Measurements from ENCODE around the gene LMTK3. TPM values are rescaled to one million over a fixed set of nuclear protein-coding genes. Genes with fewer than 3 reads are reported as not detected.

The LMTK3 gene
- total and polyA plus RNA-seq, 2 experiments from 2014 or later = 1.3 to 3.7 TPM

DNA sequence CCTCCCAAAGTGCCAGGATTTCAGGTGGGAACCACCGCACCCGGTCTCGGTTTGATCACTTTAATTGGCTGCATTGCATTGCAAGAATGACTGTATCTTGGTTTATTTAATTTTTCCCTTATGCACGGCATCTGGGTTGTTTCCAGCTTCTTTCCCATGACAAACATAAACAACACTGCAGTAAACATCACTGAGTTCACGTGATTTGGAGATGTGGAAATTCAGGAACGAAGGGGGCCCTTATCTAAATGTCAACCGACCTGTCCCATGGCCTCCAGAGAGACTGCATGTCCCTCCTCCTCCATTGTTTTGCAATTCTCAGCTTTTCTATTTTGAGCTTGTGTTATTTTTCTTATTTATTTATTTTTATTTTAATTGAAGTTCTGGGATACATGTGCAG, 25.9 kb upstream of the LMTK3 start:
- WGBS (ENCODE audit: low lambda C conversion rate, missing lambda C conversion rate) = 84% methylated on average over 7 of the region's 7 CpGs

GRCh38 chr19:48533770-48534169, 22.1 kb upstream of the LMTK3 start:
- H3K4me3 ChIP-seq = no peak overlapping the region
- no peaks in the 10 kb centered on the region for H3K79me2 ChIP-seq
- no peaks in the 10 kb centered on the region for H3K9me2 ChIP-seq (replicated peaks; ENCODE audit: insufficient read depth)
- no peaks in the 10 kb centered on the region for H3K27me3 ChIP-seq
- H3K36me3 ChIP-seq (replicated peaks; ENCODE audit: insufficient read depth, low read depth) = no peaks in the 10 kb centered on the region
- no peak overlapping the region for H2AFZ ChIP-seq
- no peak overlapping the region for H3K27ac ChIP-seq
- H3K4me2 ChIP-seq = no peak overlapping the region
- no peaks in the 10 kb centered on the region for H4K20me1 ChIP-seq (ENCODE audit: insufficient read depth, poor library complexity, severe bottlenecking)
- WGBS (ENCODE audit: low lambda C conversion rate, missing lambda C conversion rate) = 90% methylated on average over 10 of the region's 10 CpGs
- no peaks in the 10 kb centered on the region for H3K9me3 ChIP-seq (ENCODE audit: low read depth)
- H3K4me1 ChIP-seq (ENCODE audit: insufficient read depth) = no peaks in the 10 kb centered on the region
- no peak for DNase-seq (ENCODE audit: low spot score)
- TF ChIP-seq EZH2 (IDR thresholded peaks at IDR 0.05; ENCODE audit: borderline replicate concordance) (no peak), EZH2phosphoT487 (IDR thresholded peaks at IDR 0.05; ENCODE audit: low read depth, severe bottlenecking, unreplicated experiment) (no peak)

More for the DNA sequence above, 25.9 kb upstream of the LMTK3 start:
- Histone ChIP-seq H4K20me1 (ENCODE audit: insufficient read depth, poor library complexity, severe bottlenecking) (no peaks in the 10 kb centered on the region), H3K27ac (no peak overlapping the region), H3K4me1 (ENCODE audit: insufficient read depth) (no peaks in the 10 kb centered on the region), H2AFZ (no peak overlapping the region), H3K9me2 (replicated peaks; ENCODE audit: insufficient read depth) (no peaks in the 10 kb centered on the region), H3K9me3 (ENCODE audit: low read depth) (no peaks in the 10 kb centered on the region), H3K36me3 (replicated peaks; ENCODE audit: insufficient read depth, low read depth) (no peaks in the 10 kb centered on the region), H3K27me3 (no peaks in the 10 kb centered on the region), H3K79me2 (no peaks in the 10 kb centered on the region), H3K4me3 (no peak overlapping the region), H3K4me2 (no peak overlapping the region)
- TF ChIP-seq EZH2 (IDR thresholded peaks at IDR 0.05; ENCODE audit: borderline replicate concordance) = no peak
- no peak for TF ChIP-seq EZH2phosphoT487 (IDR thresholded peaks at IDR 0.05; ENCODE audit: low read depth, severe bottlenecking, unreplicated experiment)
- no peak for TF ChIP-seq CTCF (IDR thresholded peaks at IDR 0.05; ENCODE audit: poor library complexity)
- DNase-seq (ENCODE audit: low spot score) = no peak

GRCh38 chr19:48530770-48531169, 19.1 kb upstream of the LMTK3 start:
- no peaks in the 10 kb centered on the region for H3K79me2 ChIP-seq
- DNase-seq (ENCODE audit: low spot score) = no peak
- no peaks in the 10 kb centered on the region for H3K4me1 ChIP-seq (ENCODE audit: insufficient read depth)
- H3K9me3 ChIP-seq (ENCODE audit: low read depth) = no peaks in the 10 kb centered on the region
- H3K27me3 ChIP-seq = no peaks in the 10 kb centered on the region
- no peak overlapping the region for H3K27ac ChIP-seq
- H4K20me1 ChIP-seq (ENCODE audit: insufficient read depth, poor library complexity, severe bottlenecking) = no peaks in the 10 kb centered on the region
- WGBS (ENCODE audit: low lambda C conversion rate, missing lambda C conversion rate) = 61% methylated on average over 6 of the region's 6 CpGs
- no peaks in the 10 kb centered on the region for H3K36me3 ChIP-seq (replicated peaks; ENCODE audit: insufficient read depth, low read depth)
- H3K4me2 ChIP-seq = peak overlapping the region; percentile 3
- H2AFZ ChIP-seq = no peak overlapping the region
- H3K4me3 ChIP-seq = no peak overlapping the region
- no peaks in the 10 kb centered on the region for H3K9me2 ChIP-seq (replicated peaks; ENCODE audit: insufficient read depth)
- no peak for TF ChIP-seq EZH2 (IDR thresholded peaks at IDR 0.05; ENCODE audit: borderline replicate concordance)
- no peak for TF ChIP-seq EZH2phosphoT487 (IDR thresholded peaks at IDR 0.05; ENCODE audit: low read depth, severe bottlenecking, unreplicated experiment)
- no peak for TF ChIP-seq CTCF (IDR thresholded peaks at IDR 0.05; ENCODE audit: poor library complexity)

GRCh38 chr19:48530066-48530720, 18.6 kb upstream of the LMTK3 start:
- Histone ChIP-seq H3K4me1 (ENCODE audit: insufficient read depth) (no peaks in the 10 kb centered on the region), H3K27ac (no peak overlapping the region), H4K20me1 (ENCODE audit: insufficient read depth, poor library complexity, severe bottlenecking) (no peaks in the 10 kb centered on the region), H3K4me2 (peak overlapping the region; percentile 3), H2AFZ (no peak overlapping the region), H3K27me3 (no peaks in the 10 kb centered on the region), H3K79me2 (no peaks in the 10 kb centered on the region), H3K9me3 (ENCODE audit: low read depth) (no peaks in the 10 kb centered on the region), H3K36me3 (replicated peaks; ENCODE audit: insufficient read depth, low read depth) (no peaks in the 10 kb centered on the region), H3K9me2 (replicated peaks; ENCODE audit: insufficient read depth) (no peaks in the 10 kb centered on the region), H3K4me3 (no peak overlapping the region)
- WGBS (ENCODE audit: low lambda C conversion rate, missing lambda C conversion rate) = 60% methylated on average over 20 of the region's 20 CpGs
- no peak for DNase-seq (ENCODE audit: low spot score)
- TF ChIP-seq EZH2phosphoT487 (IDR thresholded peaks at IDR 0.05; ENCODE audit: low read depth, severe bottlenecking, unreplicated experiment) (no peak), CTCF (IDR thresholded peaks at IDR 0.05; ENCODE audit: poor library complexity) (no peak), EZH2 (IDR thresholded peaks at IDR 0.05; ENCODE audit: borderline replicate concordance) (no peak)

Data from hepatocyte (in vitro differentiated cells).